ENCODE results near the gene CACNA1H.

CACNA1H gene

DNA sequence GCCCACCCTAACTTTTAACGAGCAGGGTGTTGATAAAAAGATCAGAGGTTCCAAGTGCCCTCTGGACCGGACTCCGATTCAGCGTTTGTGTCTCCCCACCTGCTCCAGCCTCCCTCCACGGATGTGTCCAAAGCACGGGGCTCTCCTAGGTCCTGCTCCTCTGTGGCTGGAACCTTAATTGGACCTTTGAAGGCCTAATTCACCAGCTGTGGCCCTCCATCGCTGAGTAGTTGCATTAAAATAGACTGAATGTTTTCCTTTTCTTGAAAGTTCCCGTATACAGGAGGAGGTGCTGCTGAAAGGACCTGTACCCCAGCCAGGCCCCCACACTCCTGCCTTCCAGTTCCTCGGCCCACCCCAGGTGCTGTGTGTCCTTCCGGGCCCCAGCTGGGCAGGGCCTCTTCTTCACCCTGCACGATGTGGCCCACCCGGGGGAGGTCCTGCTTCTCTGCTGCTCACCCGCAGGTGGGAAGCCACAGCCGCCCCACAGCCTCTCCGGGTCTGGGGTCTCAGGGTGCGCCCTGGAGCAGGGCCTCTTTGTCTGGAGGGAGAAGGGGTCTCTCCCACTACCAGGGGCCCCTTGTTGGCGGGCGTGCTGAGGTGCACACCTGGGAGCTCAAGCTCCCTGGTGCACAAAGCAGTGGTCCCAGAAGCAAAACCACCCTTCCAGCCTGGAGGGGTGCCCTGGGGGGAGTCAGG lies 1.3 kb upstream of the CACNA1H start:
- no peak overlapping the region for H3K4me3 ChIP-seq (ENCODE audit: low read depth, low read length)
- TF ChIP-seq MYC (IDR thresholded peaks at IDR 0.05; ENCODE audit: low read depth, low read length) = no peak
- TF ChIP-seq POLR2A (IDR thresholded peaks at IDR 0.05; ENCODE audit: extremely low read depth, insufficient read length) = no peak
- TF ChIP-seq, protein P1, sequence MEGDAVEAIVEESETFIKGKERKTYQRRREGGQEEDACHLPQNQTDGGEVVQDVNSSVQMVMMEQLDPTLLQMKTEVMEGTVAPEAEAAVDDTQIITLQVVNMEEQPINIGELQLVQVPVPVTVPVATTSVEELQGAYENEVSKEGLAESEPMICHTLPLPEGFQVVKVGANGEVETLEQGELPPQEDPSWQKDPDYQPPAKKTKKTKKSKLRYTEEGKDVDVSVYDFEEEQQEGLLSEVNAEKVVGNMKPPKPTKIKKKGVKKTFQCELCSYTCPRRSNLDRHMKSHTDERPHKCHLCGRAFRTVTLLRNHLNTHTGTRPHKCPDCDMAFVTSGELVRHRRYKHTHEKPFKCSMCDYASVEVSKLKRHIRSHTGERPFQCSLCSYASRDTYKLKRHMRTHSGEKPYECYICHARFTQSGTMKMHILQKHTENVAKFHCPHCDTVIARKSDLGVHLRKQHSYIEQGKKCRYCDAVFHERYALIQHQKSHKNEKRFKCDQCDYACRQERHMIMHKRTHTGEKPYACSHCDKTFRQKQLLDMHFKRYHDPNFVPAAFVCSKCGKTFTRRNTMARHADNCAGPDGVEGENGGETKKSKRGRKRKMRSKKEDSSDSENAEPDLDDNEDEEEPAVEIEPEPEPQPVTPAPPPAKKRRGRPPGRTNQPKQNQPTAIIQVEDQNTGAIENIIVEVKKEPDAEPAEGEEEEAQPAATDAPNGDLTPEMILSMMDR (IDR thresholded peaks at IDR 0.05; ENCODE audit: low read depth, low read length) = no peak
- TF ChIP-seq, protein P2, sequence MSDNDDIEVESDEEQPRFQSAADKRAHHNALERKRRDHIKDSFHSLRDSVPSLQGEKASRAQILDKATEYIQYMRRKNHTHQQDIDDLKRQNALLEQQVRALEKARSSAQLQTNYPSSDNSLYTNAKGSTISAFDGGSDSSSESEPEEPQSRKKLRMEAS (IDR thresholded peaks at IDR 0.05; ENCODE audit: low read depth, low read length) = no peak
- DNase-seq (ENCODE audit: low read depth) = no peak

DNA sequence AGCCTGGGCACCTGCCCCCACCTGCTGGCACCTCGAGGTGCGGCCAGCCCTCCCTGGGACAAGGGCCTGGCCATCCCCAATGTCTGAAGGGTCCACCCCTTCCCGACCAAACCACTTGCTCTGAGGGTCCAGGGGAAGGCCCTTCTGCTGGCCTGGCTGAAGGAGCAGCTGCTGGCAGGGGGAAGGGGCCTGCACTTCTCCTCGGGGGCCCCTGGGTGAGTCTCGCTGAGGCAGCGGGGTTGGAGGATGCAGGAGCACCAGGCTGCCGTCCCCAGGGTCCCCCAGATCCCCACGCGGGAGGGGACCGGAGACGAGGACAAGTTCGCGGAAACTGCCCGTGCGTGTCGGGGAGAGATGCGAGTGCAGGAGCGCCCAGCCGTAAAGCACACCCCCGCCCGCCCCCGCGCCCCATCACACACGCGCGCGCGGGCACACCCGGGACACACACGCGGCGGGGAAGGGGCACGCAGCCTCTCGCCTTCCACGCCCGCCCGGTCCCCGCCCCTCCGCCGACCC lies 725 bp upstream of the CACNA1H start:
- no peak overlapping the region for H3K4me3 ChIP-seq (ENCODE audit: low read depth, low read length)
- no peak for DNase-seq (ENCODE audit: low read depth)
- TF ChIP-seq, protein P2 (IDR thresholded peaks at IDR 0.05; ENCODE audit: low read depth, low read length) = no peak
- TF ChIP-seq, protein P1 (IDR thresholded peaks at IDR 0.05; ENCODE audit: low read depth, low read length) = no peak
- TF ChIP-seq MYC (IDR thresholded peaks at IDR 0.05; ENCODE audit: low read depth, low read length) (no peak), POLR2A (IDR thresholded peaks at IDR 0.05; ENCODE audit: extremely low read depth, insufficient read length) (no peak)

DNA sequence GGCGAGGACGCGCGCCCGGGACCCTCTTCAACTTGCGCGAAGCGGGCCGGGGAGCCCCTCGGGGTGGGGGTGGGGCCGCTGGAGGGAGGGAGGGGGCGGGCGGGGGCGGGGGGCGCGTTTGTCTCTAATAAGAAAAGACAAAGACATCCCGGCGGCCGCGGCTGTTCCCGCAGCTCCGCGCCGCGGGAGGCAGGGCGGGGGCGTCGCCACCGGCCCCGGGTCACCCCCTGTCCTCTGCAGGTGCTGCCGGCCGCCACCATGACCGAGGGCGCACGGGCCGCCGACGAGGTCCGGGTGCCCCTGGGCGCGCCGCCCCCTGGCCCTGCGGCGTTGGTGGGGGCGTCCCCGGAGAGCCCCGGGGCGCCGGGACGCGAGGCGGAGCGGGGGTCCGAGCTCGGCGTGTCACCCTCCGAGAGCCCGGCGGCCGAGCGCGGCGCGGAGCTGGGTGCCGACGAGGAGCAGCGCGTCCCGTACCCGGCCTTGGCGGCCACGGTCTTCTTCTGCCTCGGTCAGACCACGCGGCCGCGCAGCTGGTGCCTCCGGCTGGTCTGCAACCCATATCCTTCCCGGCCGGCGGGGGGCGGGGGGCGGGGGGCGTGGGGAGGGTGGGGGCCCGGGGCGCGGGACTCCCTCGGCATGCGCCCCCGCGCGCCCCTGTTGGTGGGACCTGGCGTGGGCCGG lies 714 bp downstream of the CACNA1H start:
- DNase-seq (ENCODE audit: low read depth) = no peak
- TF ChIP-seq, protein P2 (IDR thresholded peaks at IDR 0.05; ENCODE audit: low read depth, low read length) = no peak
- TF ChIP-seq, protein P1 (IDR thresholded peaks at IDR 0.05; ENCODE audit: low read depth, low read length) = no peak
- TF ChIP-seq MYC (IDR thresholded peaks at IDR 0.05; ENCODE audit: low read depth, low read length) (no peak), POLR2A (IDR thresholded peaks at IDR 0.05; ENCODE audit: extremely low read depth, insufficient read length) (no peak)
- H3K4me3 ChIP-seq (ENCODE audit: low read depth, low read length) = no peak overlapping the region

DNA sequence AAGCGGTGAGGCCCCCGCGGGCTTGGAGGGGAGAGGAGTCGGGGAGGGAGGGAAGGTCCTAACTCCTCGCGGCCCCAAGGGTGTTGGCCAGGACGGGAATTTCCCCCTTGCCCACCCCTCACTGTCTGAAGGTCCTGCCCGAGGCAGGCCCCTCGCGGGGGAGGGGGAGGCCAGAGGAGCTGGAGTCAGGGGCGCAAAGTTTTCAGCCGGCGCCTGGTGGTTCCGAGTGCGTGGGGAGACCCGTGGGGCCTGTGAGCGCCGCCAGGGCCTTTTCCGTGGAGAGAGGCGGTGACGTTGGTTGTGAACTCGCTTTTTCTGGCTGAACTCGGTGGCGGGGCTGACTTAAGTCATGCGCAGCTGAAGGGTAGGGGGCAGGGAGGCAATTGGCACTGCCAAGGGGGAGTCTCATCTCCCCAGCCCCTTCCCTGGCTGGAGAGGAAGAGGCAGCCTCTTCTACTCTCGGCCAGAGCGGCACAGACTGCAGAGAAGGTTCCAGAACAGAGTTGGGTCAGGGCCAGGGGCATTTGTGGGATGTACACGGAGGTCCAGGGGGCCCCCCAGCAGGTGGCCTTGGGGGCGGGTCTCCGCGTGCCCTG lies 1.5 kb downstream of the CACNA1H start:
- H3K4me3 ChIP-seq (ENCODE audit: low read depth, low read length) = no peak overlapping the region
- no peak for DNase-seq (ENCODE audit: low read depth)
- TF ChIP-seq, protein P1 (IDR thresholded peaks at IDR 0.05; ENCODE audit: low read depth, low read length) = no peak
- TF ChIP-seq POLR2A (IDR thresholded peaks at IDR 0.05; ENCODE audit: extremely low read depth, insufficient read length) (no peak), MYC (IDR thresholded peaks at IDR 0.05; ENCODE audit: low read depth, low read length) (no peak)
- TF ChIP-seq, protein P2 (IDR thresholded peaks at IDR 0.05; ENCODE audit: low read depth, low read length) = no peak

DNA sequence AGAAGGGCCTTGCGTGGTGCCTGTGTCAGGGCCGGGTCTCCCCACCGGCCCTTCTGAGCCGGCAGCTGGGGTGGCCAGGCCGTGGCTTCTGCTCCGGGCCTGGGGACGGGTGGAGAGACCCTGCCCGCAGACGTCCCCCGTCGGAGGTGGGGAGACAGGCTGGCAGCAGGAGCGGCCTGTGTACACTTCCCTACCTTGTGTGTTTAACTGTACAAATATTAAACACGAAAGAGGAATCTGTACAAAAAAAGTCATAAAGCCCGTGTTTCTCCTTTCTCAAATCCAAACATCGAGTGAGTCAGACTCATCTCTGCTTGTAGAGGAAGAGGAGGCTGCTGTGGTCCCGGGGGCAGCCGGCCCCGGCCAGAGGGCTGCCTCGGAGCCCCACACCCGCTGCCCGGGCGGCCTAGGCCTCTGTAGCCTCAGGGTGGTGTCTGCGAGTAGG lies 2.0 kb downstream of the CACNA1H start:
- no peak overlapping the region for H3K4me3 ChIP-seq (ENCODE audit: low read depth, low read length)
- no peak for DNase-seq (ENCODE audit: low read depth)
- TF ChIP-seq, protein P1 (IDR thresholded peaks at IDR 0.05; ENCODE audit: low read depth, low read length) = no peak
- TF ChIP-seq, protein P2 (IDR thresholded peaks at IDR 0.05; ENCODE audit: low read depth, low read length) = no peak
- TF ChIP-seq MYC (IDR thresholded peaks at IDR 0.05; ENCODE audit: low read depth, low read length) (no peak), POLR2A (IDR thresholded peaks at IDR 0.05; ENCODE audit: extremely low read depth, insufficient read length) (no peak)
